NCI-H2081 (cell line): Measurements from ENCODE around the gene RHCE.
A peak's percentile ranks its signal among the peaks of the same experiment; 100 is the strongest.
"Not testable (repeated sequence)": the region's sequence is repeated elsewhere in the genome, so short reads cannot be mapped to it uniquely, and the experiment has no call there.

Experiments used
- DNase-seq, 2 experiments: peaks; one replicate each; lab custom pipeline; 2025; lab: John Stamatoyannopoulos, UW

Gene RHCE

DNA sequence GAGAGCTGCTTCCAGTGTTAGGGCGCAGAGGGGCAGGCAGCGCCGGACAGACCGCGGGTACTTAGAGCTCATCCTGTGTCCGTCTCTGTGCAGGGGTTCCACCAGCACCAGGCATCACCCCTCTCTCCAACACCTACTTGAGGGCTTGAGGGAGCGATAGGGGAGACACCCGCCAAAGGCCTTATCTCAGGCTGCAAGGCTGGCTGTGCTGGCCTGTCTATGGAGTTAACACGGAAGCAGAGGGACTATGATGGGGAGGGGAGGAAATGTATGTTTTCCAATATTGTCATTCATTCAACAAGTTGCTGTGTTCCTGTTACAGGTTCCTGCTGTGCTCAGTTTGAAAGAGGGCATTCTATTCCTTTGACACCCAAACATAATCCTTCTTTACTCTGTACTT is at the start of gene RHCE:
TSS of gene RHCE (minus strand) at position 111 of the 400 bp plus-strand sequence. CDS start at position 72, 39 bp downstream.
- not testable (repeated sequence) for DNase-seq

DNA sequence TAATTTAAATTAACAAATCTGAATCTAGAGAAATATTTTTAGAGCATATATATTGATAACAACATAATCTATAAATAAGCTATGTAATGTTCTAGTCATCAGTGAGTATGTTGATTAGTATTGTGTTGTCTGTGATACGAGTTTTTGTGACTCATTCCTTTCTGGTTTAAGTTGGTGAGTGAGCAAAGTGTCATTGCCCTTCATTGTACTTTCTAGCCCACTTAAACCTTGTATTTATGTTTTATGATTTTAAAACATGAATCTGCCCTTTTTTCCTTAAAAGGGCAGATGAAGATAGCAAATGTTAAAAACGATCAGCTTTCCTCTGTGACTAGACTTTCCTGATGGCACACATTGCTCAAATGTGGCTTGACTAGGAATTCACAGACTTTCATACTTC is 48.6 kb upstream of the RHCE start:
- DNase-seq: no peak

DNA sequence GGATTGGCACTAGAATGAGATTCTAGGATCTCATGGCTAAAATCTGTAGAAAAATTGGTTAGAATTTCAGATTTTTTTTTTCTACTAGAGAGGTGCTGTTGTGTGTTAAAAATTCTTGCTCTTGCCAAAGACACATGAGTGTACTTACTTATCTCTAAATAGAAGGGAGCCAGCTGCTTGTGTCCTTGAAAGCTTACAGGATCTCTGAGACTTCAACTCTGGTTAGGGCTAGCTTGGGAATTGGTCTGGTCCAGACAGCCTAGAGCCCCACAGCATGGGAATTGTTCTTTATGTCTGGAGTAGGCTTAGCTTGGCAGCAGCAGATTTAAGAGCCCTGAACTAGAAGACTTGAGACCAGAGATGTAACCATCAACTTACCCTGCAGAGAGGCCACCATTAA is 47.4 kb upstream of the RHCE start:
- no peak for DNase-seq

GRCh38 chr1:25467616-25468015 is 47.0 kb upstream of the RHCE start:
- DNase-seq: no peak

DNA sequence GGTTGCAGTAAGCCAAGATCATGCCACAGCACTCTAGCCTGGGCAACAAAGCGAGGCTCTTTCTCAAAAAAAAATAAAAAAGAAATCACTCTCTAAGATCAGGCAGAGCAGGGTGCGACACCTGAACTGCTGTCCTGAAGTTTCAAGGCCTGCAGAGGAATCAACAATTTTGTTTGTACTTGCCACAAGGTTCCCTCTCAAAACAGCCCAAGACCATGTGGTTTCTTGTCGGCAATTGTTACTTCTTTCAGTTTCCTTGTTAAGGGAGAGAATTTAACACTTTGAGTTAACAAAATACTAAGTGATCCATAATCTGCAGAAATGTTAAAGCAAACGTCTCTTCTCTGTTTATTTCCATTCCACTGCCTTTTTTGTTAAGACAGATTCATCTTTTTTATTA is 46.6 kb upstream of the RHCE start:
- DNase-seq: no peak

- peak in 1 of 2 experiments; percentile 24 for DNase-seq
Measured at GRCh38 chr1:25462732-25463131, 42.1 kb upstream of the RHCE start.

DNA sequence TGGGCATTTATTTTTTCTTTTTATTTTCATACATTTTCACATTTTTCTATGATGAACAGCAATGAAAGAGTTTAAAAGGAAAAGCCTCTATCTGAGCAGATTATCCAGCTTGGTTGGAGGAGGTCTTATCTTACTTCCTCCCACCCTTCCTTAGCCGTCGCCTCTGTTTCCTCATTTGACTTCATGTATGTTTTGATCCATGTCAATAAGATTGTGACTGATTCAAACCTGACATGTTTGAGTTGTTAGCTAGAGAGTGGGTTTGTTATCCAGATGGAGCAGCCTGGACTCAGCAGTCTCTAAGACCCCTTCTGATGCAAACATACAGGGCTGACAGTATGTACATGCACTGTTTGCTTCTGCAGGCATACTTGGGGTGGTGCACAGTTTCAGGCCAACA is 41.2 kb upstream of the RHCE start:
- no peak for DNase-seq

GRCh38 chr1:25460816-25461215 is 40.2 kb upstream of the RHCE start:
- DNase-seq: not testable (repeated sequence)

DNA sequence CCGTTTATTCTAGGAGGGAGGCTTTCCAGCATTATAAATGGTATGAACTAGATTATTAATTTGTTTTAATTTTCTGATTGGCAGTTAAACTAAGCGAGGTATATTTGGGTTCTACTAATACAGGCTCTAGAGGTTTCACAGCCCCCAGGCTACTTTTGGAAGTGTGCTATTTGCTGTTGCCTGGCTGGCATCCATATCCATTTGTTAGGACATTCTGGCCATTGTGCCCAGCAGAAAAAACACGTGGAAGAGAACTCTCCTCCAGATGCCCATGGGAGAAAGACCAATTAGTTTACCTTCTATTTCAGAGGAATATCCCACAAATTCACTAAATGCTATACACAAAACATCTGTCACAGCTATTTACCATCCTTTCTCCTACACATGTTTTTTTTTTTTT is 39.4 kb upstream of the RHCE start:
- no peak for DNase-seq

- DNase-seq: no peak
Measured at GRCh38 chr1:25458541-25459298, 38.1 kb upstream of the RHCE start.

DNA sequence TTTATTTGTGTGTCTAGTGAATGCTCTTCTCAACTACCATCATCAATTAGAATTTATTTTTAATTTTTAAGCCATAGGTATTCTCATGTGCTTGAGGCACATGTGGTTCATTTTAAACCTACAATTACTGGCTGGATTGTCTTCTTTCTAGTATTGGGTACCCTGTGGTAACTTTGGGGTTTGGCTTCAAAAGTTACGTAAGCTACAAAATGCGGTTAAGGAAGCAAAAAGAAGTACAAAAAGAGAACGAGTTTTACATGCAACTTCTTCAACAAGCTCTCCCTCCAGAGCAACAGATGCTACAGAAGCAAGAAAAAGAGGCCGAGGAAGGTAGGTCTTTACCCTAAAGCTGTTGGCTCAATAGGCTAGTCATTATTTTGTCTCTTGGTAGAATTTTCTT is 35.9 kb upstream of the RHCE start:
- no peak for DNase-seq

- no peak for DNase-seq
Measured at GRCh38 chr1:25451908-25452307, 31.3 kb upstream of the RHCE start.

GRCh38 chr1:25450891-25451290 is 30.3 kb upstream of the RHCE start:
- no peak for DNase-seq

GRCh38 chr1:25447547-25447946 is 26.9 kb upstream of the RHCE start:
- no peak for DNase-seq

DNA sequence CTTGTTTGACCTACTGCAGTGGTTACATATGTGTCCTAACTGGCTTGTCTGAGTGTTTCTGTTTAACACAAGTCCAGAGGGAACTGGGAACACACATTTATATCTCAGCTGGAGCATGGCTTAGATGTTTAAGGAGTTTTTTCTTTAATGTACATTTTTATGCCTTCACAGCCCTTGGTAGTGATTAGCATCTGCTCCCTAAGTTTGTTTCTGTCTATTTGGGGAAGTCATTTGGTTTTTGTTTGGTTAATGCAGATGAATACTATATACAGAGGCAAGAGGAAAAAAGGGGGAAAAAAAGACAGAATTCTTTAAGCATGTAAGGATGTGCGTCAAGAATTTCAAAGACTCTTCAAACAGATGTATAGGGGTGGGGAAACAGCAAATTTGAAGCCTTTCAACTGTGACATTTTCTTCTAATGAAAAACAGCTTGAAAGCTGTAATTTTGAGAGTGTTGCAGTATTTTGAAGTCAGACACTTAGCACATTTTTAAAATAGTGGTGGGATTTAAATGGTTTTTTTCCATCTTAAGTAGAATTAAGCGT is 25.4 kb upstream of the RHCE start:
- DNase-seq: no peak

DNA sequence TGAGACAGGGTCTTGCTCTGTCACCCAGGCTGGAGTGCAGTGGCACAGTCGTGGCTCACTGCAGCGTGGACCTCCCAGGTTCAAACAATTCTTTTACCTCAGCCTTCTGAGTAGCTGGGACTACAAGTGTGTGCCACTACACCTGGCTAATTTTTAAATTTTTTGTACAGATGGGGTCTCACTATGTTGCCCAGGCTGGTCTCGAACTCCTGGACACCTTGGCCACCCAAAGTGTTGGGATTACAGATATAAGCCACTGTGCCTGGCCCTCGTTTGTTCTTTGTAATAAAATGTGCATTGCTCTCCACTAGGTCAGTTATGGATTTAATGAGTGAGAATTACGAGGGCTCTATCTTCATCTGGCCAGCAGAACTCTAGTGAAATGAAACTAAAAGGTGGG is 24.0 kb upstream of the RHCE start:
- DNase-seq: not testable (repeated sequence)

DNA sequence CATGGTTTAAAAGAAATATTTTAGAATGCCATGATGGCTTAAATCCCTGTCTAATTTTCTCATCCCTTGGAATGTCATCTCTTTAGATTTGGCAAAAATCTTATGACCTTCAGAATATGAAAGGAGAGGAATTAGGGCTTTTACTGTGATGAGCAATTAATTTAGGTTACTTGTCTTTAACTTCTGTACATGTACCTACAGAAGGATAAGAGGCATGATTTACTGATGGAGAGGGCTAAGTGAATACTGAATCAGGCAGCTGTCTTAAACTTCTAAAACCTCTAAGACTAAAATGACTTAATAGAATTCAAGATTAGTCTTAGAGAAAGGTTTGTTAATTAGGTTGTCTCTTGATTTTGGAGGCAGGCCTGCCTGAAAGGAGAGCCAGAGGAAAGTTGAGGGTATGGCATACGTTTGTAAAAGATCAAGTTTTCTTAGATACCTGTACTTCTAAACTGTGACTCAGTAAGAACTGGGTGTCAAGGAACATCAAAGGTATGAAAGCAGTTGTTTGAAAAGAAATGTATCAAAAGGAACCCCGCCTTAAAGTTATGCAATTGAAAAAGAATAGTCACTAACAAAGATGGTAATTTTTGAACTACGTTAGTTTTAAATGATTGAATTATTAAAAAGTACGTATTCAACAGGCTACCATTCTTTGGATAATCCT is 22.5 kb upstream of the RHCE start:
- no peak for DNase-seq

- no peak for DNase-seq
Measured at GRCh38 chr1:25442178-25442577, 21.6 kb upstream of the RHCE start.

- DNase-seq: no peak
Measured at GRCh38 chr1:25439287-25439686, 18.7 kb upstream of the RHCE start.

DNA sequence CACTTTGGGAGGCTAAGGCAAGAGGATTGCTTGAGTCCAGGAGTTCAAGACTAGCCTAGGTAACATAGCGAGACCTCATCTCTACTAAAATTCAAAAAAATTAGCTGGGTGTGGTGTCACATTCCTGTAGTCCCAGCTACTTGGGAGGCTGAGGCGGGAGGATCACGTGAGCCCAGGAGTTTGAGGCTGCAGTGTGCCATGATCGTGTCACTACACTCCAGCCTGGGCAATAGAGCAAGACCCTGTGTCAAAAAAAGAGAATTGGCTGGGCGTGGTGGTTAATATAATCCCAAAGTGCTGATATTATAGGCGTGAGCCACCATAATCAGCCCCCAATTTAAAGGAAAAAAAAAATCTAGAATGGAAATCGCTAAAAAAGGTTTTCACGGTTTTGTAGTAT is 17.0 kb upstream of the RHCE start:
- no peak for DNase-seq

GRCh38 chr1:25435397-25436108 is 14.9 kb upstream of the RHCE start:
- DNase-seq: no peak

- DNase-seq: no peak
Measured at GRCh38 chr1:25433389-25434186, 13.0 kb upstream of the RHCE start.
